ENCODE measurements around the gene FBXW10. TPM values are rescaled to one million over a fixed set of nuclear protein-coding genes. Genes with fewer than 3 reads are reported as not detected.
"Not testable (repeated sequence)": the region's sequence is repeated elsewhere in the genome, so short reads cannot be mapped to it uniquely, and the experiment has no call there.

Gene FBXW10
- total RNA-seq, 1 experiment from 2014 or later = not detected

GRCh38 chr17:18816489-18817371, 72.9 kb downstream of the FBXW10 start:
- H3K27me3 Mint-ChIP-seq (ENCODE audit: low read depth) = not testable (repeated sequence)

GRCh38 chr17:18821430-18821829, 77.6 kb downstream of the FBXW10 start:
- H3K9me3 ChIP-seq (ENCODE audit: control insufficient read depth, low read depth, low read length); H3K27ac ChIP-seq (ENCODE audit: insufficient read length, low read depth, low read length); H3K4me2 ChIP-seq (ENCODE audit: insufficient read depth, insufficient read length, low read length); H3K79me1 ChIP-seq (ENCODE audit: insufficient read depth, low read depth, low read length, poor library complexity, severe bottlenecking); H2BK15ac ChIP-seq (ENCODE audit: low read depth, low read length); H3K79me2 ChIP-seq (ENCODE audit: insufficient read depth, low read length); H3T11ph ChIP-seq (ENCODE audit: low read length); H4K8ac ChIP-seq (replicated peaks; ENCODE audit: insufficient read length, low read depth, low read length); H3K36me3 Mint-ChIP-seq (ENCODE audit: insufficient read depth in 1 of 3, low read depth in 3 of 3); H4K20me1 ChIP-seq (ENCODE audit: control insufficient read depth, insufficient read depth, insufficient read length); H3K9me3 Mint-ChIP-seq; H4K5ac ChIP-seq (ENCODE audit: insufficient read length, low read depth, low read length); H3K4me1 Mint-ChIP-seq; H3K27me3 ChIP-seq (ENCODE audit: insufficient read depth, low read length); DNase-seq; H2AK5ac ChIP-seq (ENCODE audit: insufficient read length, low read length); H3K4ac ChIP-seq (ENCODE audit: low read depth, low read length); H3K18ac ChIP-seq (ENCODE audit: insufficient read length, low read depth, low read length); H3K23me2 ChIP-seq (ENCODE audit: insufficient read length, low read depth, low read length, poor library complexity, severe bottlenecking); H3K27ac Mint-ChIP-seq; H4K91ac ChIP-seq (ENCODE audit: insufficient read length, low read depth, low read length); H3K56ac ChIP-seq (ENCODE audit: insufficient read length, low read depth, low read length); H2BK120ac ChIP-seq (ENCODE audit: low read depth, low read length, poor library complexity, severe bottlenecking); H2BK12ac ChIP-seq (ENCODE audit: insufficient read length, low read depth, low read length); H3K23ac ChIP-seq (ENCODE audit: insufficient read length, low read depth, low read length); H2BK20ac ChIP-seq (ENCODE audit: low read depth, low read length, poor library complexity, severe bottlenecking); H3K14ac ChIP-seq (ENCODE audit: insufficient read depth, low read length); H2BK5ac ChIP-seq (ENCODE audit: insufficient read length, low read length); H3K27me3 Mint-ChIP-seq (ENCODE audit: low read depth); H3K4me1 ChIP-seq (ENCODE audit: insufficient read depth, low read length); H3K4me3 Mint-ChIP-seq; H3K9ac ChIP-seq (ENCODE audit: extremely low read depth, insufficient read length, low read length); H2AFZ ChIP-seq (ENCODE audit: low read length): not testable (repeated sequence)
- WGBS (ENCODE audit: extremely low coverage, insufficient read length, low lambda C conversion rate) = no CpG with 5 or more reads among the region's 3 CpGs

More at GRCh38 chr17:18816489-18817371, 72.9 kb downstream of the FBXW10 start:
- not testable (repeated sequence) for H3K14ac ChIP-seq (ENCODE audit: insufficient read depth, low read length); H3K79me1 ChIP-seq (ENCODE audit: insufficient read depth, low read depth, low read length, poor library complexity, severe bottlenecking); H3K9me3 Mint-ChIP-seq; H2AK5ac ChIP-seq (ENCODE audit: insufficient read length, low read length); H3K23me2 ChIP-seq (ENCODE audit: insufficient read length, low read depth, low read length, poor library complexity, severe bottlenecking); H2BK120ac ChIP-seq (ENCODE audit: low read depth, low read length, poor library complexity, severe bottlenecking); H3K4me3 Mint-ChIP-seq; H3K4ac ChIP-seq (ENCODE audit: low read depth, low read length); H3K23ac ChIP-seq (ENCODE audit: insufficient read length, low read depth, low read length); H4K8ac ChIP-seq (replicated peaks; ENCODE audit: insufficient read length, low read depth, low read length); H3K27me3 ChIP-seq (ENCODE audit: insufficient read depth, low read length); H3K27ac Mint-ChIP-seq; H2BK20ac ChIP-seq (ENCODE audit: low read depth, low read length, poor library complexity, severe bottlenecking); H2BK12ac ChIP-seq (ENCODE audit: insufficient read length, low read depth, low read length); H3T11ph ChIP-seq (ENCODE audit: low read length); H3K27ac ChIP-seq (ENCODE audit: insufficient read length, low read depth, low read length); H2BK5ac ChIP-seq (ENCODE audit: insufficient read length, low read length); H4K91ac ChIP-seq (ENCODE audit: insufficient read length, low read depth, low read length); H3K9me3 ChIP-seq (ENCODE audit: control insufficient read depth, low read depth, low read length); H2BK15ac ChIP-seq (ENCODE audit: low read depth, low read length); H3K18ac ChIP-seq (ENCODE audit: insufficient read length, low read depth, low read length); H3K4me1 ChIP-seq (ENCODE audit: insufficient read depth, low read length); H3K4me1 Mint-ChIP-seq; H4K5ac ChIP-seq (ENCODE audit: insufficient read length, low read depth, low read length); H3K4me2 ChIP-seq (ENCODE audit: insufficient read depth, insufficient read length, low read length); H3K79me2 ChIP-seq (ENCODE audit: insufficient read depth, low read length); H4K20me1 ChIP-seq (ENCODE audit: control insufficient read depth, insufficient read depth, insufficient read length); H2AFZ ChIP-seq (ENCODE audit: low read length); H3K56ac ChIP-seq (ENCODE audit: insufficient read length, low read depth, low read length); H3K36me3 Mint-ChIP-seq (ENCODE audit: insufficient read depth in 1 of 3, low read depth in 3 of 3); H3K9ac ChIP-seq (ENCODE audit: extremely low read depth, insufficient read length, low read length)
- WGBS (ENCODE audit: extremely low coverage, insufficient read length, low lambda C conversion rate) = no CpG with 5 or more reads among the region's 9 CpGs
- TF ChIP-seq CTCF (conservative IDR thresholded peaks at IDR 0.05) = peak; percentile 80
- peak; percentile 48 for DNase-seq
